ENCODE results near the gene GRID2.

GRID2 gene

GRCh38 chr4:92521941-92522340 lies 218.2 kb downstream of the GRID2 start:
- no peak for DNase-seq (ENCODE audit: low read depth, low spot score)

GRCh38 chr4:92522356-92522755 lies 218.6 kb downstream of the GRID2 start:
- no peak for DNase-seq (ENCODE audit: low read depth, low spot score)

GRCh38 chr4:92524131-92524530 lies 220.4 kb downstream of the GRID2 start:
- no peak for DNase-seq (ENCODE audit: low read depth, low spot score)

GRCh38 chr4:92528541-92528940 lies 224.8 kb downstream of the GRID2 start:
- DNase-seq (ENCODE audit: low read depth, low spot score): no peak

- DNase-seq (ENCODE audit: low read depth, low spot score): no peak
Measured at GRCh38 chr4:92529510-92529909, 225.7 kb downstream of the GRID2 start.

GRCh38 chr4:92535599-92535998 lies 231.8 kb downstream of the GRID2 start:
- no peak for DNase-seq (ENCODE audit: low read depth, low spot score)

- no peak for DNase-seq (ENCODE audit: low read depth, low spot score)
Measured at GRCh38 chr4:92551616-92552015, 247.8 kb downstream of the GRID2 start.

GRCh38 chr4:92566269-92566668 lies 262.5 kb downstream of the GRID2 start:
- no peak for DNase-seq (ENCODE audit: low read depth, low spot score)

- DNase-seq (ENCODE audit: low read depth, low spot score): no peak
Measured at GRCh38 chr4:92580816-92581215, 277.1 kb downstream of the GRID2 start.

- DNase-seq (ENCODE audit: low read depth, low spot score): no peak
Measured at GRCh38 chr4:92599044-92599443, 295.3 kb downstream of the GRID2 start.

GRCh38 chr4:92600638-92601037 lies 296.9 kb downstream of the GRID2 start:
- DNase-seq (ENCODE audit: low read depth, low spot score): no peak

GRCh38 chr4:92606227-92606626 lies 302.5 kb downstream of the GRID2 start:
- no peak for DNase-seq (ENCODE audit: low read depth, low spot score)

- DNase-seq (ENCODE audit: low read depth, low spot score): no peak
Measured at GRCh38 chr4:92615049-92615448, 311.3 kb downstream of the GRID2 start.

- no peak for DNase-seq (ENCODE audit: low read depth, low spot score)
Measured at GRCh38 chr4:92618968-92619367, 315.2 kb downstream of the GRID2 start.

- DNase-seq (ENCODE audit: low read depth, low spot score): no peak
Measured at GRCh38 chr4:92629302-92629701, 325.5 kb downstream of the GRID2 start.

- DNase-seq (ENCODE audit: low read depth, low spot score): no peak
Measured at GRCh38 chr4:92634882-92635281, 331.1 kb downstream of the GRID2 start.

GRCh38 chr4:92636038-92636806 lies 332.5 kb downstream of the GRID2 start:
- DNase-seq (ENCODE audit: low read depth, low spot score): no peak

GRCh38 chr4:92641409-92641808 lies 337.6 kb downstream of the GRID2 start:
- DNase-seq (ENCODE audit: low read depth, low spot score): no peak

- DNase-seq (ENCODE audit: low read depth, low spot score): no peak
Measured at GRCh38 chr4:92646826-92647225, 343.1 kb downstream of the GRID2 start.

- no peak for DNase-seq (ENCODE audit: low read depth, low spot score)
Measured at GRCh38 chr4:92651536-92651935, 347.8 kb downstream of the GRID2 start.

GRCh38 chr4:92654084-92654483 lies 350.3 kb downstream of the GRID2 start:
- DNase-seq (ENCODE audit: low read depth, low spot score): no peak

GRCh38 chr4:92657695-92658094 lies 353.9 kb downstream of the GRID2 start:
- no peak for DNase-seq (ENCODE audit: low read depth, low spot score)

GRCh38 chr4:92658318-92658717 lies 354.6 kb downstream of the GRID2 start:
- no peak for DNase-seq (ENCODE audit: low read depth, low spot score)

- DNase-seq (ENCODE audit: low read depth, low spot score): no peak
Measured at GRCh38 chr4:92677805-92678204, 374.0 kb downstream of the GRID2 start.
